Hematopoietic multipotent progenitor cell treated with erythropoietin and hydrocortisone succinate and interleukin-3 and kit ligand, for 4 days (in vitro differentiated cells): Measurements from ENCODE around the gene WNT11.
"Not testable (repeated sequence)": the region's sequence is repeated elsewhere in the genome, so short reads cannot be mapped to it uniquely, and the experiment has no call there.

Experiments used
- DNase-seq: peaks from one replicate; pipeline ENCODE4 v3.0.0-alpha.2; 2015

Gene WNT11

GRCh38 chr11:76201056-76201455 lies 5.2 kb downstream of the WNT11 start:
- DNase-seq, result no peak

GRCh38 chr11:76200006-76200940 lies 6.0 kb downstream of the WNT11 start:
- no peak for DNase-seq

- DNase-seq, result not testable (repeated sequence)
Measured at GRCh38 chr11:76198691-76199090, 7.6 kb downstream of the WNT11 start.

- DNase-seq, result no peak
Measured at GRCh38 chr11:76197941-76198640, 8.2 kb downstream of the WNT11 start.

- DNase-seq, result no peak
Measured at GRCh38 chr11:76197332-76197731, 9.0 kb downstream of the WNT11 start.

GRCh38 chr11:76196849-76197248 lies 9.5 kb downstream of the WNT11 start:
- DNase-seq, result no peak

GRCh38 chr11:76194872-76195668 lies 11.2 kb downstream of the WNT11 start:
- no peak for DNase-seq

- no peak for DNase-seq
Measured at GRCh38 chr11:76193219-76193618, 13.1 kb downstream of the WNT11 start.

- no peak for DNase-seq
Measured at GRCh38 chr11:76190376-76190775, 15.9 kb downstream of the WNT11 start.

- DNase-seq, result no peak
Measured at GRCh38 chr11:76189682-76190081, 16.6 kb downstream of the WNT11 start.

GRCh38 chr11:76188873-76189272 lies 17.4 kb downstream of the WNT11 start:
- DNase-seq, result no peak

- DNase-seq, result no peak
Measured at GRCh38 chr11:76186776-76187279, 19.5 kb downstream of the WNT11 start.

GRCh38 chr11:76185931-76186401 lies 20.3 kb downstream of the WNT11 start:
- no peak for DNase-seq

- DNase-seq, result no peak
Measured at GRCh38 chr11:76185511-76185910, 20.8 kb downstream of the WNT11 start.

- DNase-seq, result peak; percentile 88
Measured at GRCh38 chr11:76184551-76184993, 21.7 kb downstream of the WNT11 start.

- DNase-seq, result no peak
Measured at GRCh38 chr11:76181371-76181770, 24.9 kb downstream of the WNT11 start.

- DNase-seq, result no peak
Measured at GRCh38 chr11:76179147-76179546, 27.2 kb downstream of the WNT11 start.

- no peak for DNase-seq
Measured at GRCh38 chr11:76177250-76177686, 29.0 kb downstream of the WNT11 start.

GRCh38 chr11:76176463-76176862 lies 29.8 kb downstream of the WNT11 start:
- no peak for DNase-seq

GRCh38 chr11:76175783-76176182 lies 30.5 kb downstream of the WNT11 start:
- no peak for DNase-seq

- no peak for DNase-seq
Measured at GRCh38 chr11:76174330-76174729, 32.0 kb downstream of the WNT11 start.

- DNase-seq, result no peak
Measured at GRCh38 chr11:76173663-76174062, 32.6 kb downstream of the WNT11 start.

- DNase-seq, result no peak
Measured at GRCh38 chr11:76172583-76172982, 33.7 kb downstream of the WNT11 start.
